NK-92 treated with Interleukin-12 subunit alpha and Interleukin-12 subunit beta, amount 100 ng/mL, for 24 hours (cell line): ENCODE results near the gene RAD51AP2.
"Not testable (repeated sequence)": the region's sequence is repeated elsewhere in the genome, so short reads cannot be mapped to it uniquely, and the experiment has no call there.

ENCODE experiments used
- DNase-seq: peaks from one replicate; lab custom pipeline; 2025; lab: John Stamatoyannopoulos, UW

The RAD51AP2 gene

DNA sequence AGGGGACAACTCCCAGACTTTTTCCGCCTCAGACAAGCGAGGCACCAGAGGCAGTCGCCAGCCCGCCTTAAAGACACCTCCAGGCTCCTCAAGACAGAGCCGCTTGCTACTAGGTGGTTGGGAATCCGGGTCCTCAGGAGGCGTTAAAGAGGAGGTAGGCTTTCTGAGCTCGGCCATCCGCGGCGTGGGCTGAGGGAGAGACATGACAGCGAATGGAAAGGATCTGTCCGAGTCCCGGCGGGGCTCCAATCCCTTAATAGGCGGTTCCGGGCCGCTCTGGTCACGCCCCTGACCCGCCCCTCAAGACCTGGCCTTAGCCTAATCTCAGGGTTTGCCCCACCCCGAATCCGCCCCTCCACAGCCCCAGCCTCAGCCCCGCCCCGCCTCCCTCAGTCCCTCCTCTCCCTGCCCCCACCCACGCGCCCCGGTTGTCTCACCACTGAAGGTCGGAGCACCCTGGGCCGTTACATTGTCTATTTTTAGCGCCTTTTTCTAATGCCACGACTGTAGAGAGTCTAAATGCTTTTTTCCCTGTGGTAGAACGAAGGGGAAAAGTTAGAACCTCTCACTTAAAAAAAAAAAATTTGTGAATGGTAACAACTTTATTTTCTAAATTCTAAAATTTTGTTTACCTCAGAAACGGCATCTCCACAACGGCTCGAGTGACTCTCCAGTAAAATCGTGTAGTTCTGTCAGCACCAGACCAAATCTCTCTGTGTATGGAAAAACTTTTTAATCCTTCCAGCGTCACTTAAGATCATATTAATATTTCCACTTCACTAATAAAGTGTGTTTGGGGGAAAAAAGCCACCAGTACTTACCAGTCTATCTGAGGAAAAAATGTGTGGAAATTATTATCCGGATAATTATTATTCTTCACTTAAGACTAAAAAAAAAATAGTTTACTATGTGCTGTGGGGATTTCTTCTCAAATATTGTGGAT, at the start of gene RAD51AP2:
RAD51AP2 (minus strand) TSS at position 229 of the 943 bp plus-strand sequence; CDS start at position 204, 25 bp downstream.
- no peak for DNase-seq

DNA sequence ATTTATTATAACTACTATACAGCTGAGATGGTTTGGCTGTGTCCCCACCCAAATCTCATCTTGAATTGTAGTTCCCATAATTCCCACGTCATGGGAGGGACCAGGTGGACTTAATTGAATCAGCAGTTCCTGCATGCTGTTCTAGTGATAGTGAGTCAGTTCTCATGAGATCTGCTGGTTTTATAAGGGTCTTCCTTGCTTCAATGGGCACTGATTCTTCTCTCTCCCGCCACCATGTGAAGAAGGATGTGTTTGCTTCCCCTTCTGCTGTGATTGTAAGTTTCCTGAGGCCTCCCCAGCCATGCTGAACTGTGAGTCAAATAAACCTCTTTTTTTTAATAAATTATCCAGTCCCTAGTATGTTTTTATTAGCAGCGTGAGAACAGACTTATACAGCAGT, 47.5 kb upstream of the RAD51AP2 start:
- not testable (repeated sequence) for DNase-seq

DNA sequence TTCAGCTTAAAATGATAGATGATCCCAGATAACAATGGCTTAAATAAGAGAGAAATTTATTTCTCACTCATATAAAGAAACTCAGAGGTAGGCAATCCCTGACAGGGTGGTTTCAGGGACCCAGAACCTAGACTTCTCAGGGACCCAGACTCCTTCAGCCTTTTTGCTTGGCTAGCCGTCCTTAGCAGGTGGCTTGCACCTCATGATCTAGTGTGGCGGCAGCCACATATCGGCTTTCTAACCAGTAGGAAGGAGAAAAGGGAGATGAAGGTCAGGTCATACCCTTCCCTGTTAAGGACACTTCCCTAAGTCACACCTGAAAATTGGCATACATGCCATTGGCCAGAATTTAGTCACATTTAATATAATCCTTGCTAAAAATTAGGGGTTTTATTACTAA, 40.6 kb upstream of the RAD51AP2 start:
- DNase-seq, result no peak

DNA sequence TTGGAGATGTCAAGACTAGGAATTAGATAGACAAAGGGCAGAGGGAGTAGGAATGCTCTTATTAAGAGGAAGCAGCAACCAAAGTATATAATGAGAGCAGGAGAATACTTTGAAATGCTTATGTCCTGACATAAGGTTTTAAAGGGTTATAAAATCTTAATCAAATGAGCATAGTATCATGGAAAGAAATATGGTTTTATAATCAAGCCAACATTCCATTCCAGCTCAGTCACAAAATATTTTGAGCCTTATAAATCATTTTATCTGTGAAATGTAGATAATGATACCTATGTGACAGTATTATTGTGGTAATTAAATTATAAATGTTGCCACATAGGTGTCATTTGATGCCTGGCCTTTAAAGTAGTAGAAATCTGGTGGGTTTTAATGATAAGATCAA, 39.8 kb upstream of the RAD51AP2 start:
- no peak for DNase-seq

DNA sequence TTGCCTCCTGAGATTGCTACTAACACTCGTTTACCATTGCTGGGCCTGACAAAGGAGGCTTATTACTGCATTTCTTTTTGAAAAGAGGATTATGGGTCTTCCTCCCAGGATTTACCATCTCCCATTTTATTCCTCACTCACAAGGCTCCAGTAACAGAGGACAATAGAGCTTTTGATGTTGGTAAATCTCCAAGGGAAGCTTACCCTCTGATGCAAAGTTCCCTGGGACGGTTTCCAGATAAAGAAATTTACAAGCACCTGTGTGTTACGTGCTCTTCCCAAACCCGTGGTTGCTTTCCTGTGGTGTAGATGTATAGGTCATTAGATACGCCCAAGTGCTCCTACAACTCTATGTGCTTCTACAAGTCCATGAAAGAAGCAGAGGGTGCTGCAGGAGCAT, 39.4 kb upstream of the RAD51AP2 start:
- DNase-seq, result no peak

DNA sequence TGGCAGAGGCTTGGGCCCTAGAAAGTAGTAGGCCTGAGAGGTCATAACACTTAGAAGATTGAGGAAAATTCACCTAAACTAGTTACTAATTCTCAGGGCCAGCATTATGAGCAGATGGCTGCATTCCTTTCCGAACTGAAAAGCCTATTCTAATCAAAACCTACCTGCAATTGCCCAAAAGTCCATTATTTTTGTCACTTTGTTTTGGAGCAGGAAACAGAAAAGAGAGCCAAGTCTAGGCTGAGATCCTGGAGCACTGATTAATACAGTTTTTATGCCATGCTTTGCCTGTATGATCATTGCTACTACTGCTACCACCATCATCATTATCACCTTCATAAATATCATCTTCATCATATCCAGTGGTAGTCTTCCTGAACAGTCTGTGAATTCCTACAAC, 36.9 kb upstream of the RAD51AP2 start:
- DNase-seq, result no peak

DNA sequence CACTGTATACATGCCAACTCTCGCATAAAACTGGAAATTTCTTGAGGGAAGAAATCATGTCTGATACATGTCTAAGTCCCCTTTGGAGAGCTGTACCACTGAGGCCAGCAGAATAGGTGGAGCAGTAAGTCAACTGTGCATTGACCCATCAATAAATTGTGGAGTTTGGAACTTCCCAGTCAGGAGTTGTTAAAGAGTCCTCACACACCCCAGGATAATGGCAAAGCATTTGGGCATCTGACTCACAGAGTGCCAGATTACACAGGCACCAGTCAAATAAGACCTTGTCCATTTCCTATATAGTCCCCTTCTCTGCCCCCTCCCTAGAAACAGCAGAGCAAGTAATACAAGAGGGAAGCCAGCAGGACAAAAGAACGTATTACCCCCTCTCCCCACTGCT, 32.7 kb upstream of the RAD51AP2 start:
- no peak for DNase-seq

DNA sequence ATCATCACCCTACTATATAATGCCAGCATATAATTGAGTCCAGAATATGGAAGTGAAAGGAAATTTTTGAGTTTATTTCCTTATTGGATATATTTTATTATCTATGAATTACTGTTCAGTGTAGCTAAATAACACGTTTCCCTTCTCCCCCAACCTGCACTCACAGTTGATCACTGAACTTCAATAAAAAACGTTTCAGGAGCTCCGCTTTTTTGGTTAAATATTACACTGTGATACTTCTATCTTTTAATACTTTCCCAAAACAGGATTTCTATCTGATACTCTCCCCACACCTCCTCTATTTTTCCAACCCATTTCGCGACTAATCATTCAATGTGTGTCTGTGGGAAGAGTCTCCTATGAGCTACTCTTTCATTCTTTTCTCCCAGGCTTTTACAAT, 29.5 kb upstream of the RAD51AP2 start:
- no peak for DNase-seq

DNA sequence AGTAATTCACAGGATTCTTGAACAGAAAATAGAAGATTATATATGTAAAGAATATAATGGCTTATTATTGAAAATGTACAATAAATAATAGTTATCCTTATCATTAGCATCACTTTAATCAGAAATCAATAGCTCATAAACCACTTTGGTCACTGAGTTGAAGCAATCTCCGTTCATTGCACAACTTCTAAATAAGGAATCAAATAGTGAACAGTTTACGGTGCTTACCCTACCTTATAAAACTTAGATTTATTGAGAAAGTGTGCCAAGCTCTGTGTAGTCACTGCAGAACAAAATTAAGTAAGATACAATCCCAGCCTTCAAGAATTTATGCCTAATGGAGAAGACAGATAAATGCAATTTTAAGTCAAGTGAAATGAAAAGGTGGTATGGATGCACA, 29.0 kb upstream of the RAD51AP2 start:
- DNase-seq, result no peak

DNA sequence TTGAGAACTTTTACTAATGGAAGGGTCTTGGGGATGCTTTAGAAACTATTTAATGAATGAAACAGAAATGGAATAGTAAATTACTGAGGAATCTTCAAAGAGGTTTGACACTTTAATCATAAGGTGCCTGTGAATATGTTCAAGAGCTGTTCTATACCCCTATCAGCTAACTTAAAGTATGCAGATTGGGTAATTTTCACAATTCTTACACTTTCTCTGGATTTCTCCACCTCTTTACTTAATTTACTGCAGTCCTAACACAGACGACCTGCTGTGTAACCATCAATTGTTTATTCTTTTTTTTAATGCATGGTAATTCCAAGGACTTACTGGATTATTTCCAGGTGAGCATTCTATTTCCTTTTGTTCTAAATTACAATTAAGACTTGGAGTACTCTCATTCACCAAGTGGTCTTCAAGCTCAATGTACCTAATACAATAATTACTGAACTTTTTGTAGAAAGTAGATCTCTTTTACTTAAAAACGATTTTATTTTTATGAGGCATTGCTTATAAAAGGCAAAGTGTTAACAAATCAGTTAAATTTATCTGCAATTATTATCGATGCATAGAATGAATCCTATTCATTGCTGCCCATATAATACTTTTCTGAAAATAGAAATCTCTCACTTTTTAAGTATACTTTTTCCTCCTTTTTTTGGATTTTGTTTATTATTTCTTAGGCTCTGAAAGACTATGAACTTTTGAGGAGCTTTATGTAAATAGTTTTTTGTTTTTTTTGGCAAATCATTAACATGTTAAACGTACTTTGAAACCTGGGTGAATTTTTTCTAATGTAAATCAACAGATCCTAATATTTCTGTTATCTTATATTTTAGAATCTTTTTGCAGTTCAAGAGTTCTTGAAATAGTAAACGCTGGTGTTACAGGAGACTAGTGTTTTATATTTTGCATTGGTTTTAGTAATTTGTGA, 27.7 kb upstream of the RAD51AP2 start:
- DNase-seq, result no peak

DNA sequence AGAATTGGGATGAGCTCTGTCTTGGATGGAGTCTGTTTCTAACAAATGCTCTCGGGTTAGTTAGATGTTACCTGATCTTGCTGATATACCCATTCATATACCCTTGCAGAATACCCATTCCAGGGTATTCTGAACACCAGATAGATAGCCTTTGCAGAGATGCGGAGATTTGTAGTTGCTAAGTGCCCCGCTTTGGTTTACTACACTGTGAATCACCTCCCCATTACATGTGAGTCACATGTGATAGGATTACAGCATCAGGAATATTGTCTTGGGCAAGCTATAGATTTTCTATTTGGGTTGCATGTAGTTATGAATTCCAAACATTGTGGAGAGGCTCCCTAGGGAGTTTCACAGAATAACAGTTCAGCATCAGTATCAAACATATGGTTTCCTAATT, 26.0 kb upstream of the RAD51AP2 start:
- no peak for DNase-seq

DNA sequence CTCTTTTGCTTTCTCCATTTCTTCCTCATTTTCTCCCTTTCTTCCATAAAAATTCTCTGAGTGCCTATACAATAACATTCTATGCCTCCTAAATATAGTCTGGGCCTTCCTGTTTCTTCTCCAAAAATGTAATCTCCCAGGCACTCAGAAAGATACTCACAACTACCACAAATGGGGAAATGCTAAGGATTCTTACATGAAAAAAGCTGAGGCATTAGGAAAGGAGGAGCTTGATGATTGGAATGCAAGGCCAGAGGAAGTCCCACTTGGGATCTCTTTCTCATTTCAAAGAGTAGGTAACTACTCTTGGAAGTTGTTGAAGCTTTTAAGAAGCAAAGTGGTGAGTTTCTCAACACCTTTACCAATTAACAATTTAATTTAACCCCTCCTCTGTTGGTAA, 25.6 kb upstream of the RAD51AP2 start:
- no peak for DNase-seq

DNA sequence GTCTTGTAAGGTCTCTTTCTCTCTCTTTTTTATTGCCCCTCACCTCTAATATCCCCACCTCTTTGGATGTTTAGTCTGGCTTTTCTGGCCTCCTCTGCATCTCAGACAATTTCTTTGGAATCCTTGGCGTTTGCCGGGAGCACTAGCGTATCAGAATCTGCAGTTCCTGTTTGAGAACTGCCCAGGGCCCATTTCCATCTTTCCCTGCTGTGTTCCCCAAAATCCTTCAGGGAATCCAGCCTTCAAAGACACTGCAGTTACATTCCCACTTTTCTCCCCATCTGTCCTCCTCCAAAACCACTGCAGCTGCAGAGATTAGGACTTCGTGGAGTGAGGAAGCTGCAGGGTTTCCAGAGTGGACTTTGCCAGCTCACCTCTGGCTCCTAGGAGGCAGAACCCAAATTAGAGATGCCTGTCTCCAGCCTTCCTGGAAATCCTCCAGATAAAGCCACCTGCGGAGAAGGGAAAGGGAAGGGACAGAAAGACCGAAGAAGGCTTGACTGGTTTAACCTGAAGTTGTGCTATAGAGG, 25.0 kb upstream of the RAD51AP2 start:
- DNase-seq, result no peak

DNA sequence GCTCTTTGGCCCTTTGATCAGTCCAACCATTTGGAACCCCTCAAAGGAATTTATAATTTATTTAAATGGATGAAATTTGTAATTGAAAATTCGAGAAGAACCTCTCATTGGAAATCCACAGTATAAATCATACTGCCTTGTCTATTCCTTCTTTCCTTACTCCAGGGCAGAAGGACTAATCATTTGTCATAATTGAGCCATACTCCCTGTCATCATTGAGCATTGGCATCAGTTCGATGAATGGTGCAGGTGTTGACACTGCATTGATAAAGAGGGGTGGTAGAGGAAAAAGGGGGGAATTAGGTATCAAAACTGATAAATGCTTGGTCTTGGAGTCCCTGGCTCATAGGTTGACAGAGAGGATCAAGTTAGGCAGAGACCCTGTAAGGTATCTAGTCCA, 24.2 kb upstream of the RAD51AP2 start:
- no peak for DNase-seq

DNA sequence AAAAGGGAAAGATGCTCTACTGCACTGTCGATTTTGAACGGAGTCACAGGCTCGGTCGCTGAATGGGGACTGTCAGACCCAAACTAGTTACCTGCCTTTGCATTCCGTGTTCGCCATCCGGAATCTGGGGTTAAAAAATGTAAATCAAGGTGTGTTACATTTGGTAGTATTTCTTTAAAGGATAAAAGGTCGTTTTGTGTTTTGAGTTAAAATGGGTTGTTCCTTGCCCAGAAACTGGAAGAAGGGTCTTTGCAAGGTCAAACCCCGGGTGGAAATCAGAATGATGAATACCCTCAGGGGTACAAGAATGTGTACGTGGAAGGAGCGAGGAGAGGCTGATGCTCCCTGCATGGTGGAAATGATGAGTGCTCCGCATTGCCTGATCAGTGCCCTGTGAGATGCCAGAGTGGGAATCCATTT, 23.3 kb upstream of the RAD51AP2 start:
- no peak for DNase-seq

DNA sequence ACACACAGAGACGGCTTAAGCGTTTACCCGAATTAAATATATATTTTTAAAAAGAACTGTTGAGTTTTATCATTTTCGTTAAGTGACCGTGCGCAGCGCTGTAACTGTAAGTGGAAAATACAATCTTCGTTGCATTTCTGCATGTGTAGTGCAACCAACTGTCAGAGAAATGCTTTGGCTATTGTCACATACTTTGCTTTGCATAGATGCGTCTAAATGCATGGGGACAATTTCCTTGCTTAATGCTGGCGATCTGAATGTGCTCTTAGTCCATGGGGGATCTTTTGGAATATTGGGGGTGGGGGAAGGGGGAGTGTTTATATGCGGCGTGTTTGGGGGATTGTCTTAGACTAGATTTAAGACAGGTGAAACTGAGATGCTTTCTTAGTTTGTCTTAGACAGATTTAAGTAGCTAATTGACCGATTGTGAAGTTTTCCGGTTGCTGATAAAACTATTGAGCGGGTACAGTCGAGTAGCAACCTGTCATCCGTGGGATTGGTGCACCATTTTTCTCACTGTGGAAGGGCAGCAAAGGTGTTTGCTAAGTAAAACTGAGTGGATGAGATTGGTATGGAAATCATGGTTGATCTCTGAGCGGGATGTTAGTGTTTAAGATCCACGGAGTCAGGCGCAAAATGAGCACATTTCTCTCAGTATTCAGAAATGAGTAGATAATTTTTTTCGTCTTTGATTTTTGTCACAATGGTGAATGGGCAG, 22.7 kb upstream of the RAD51AP2 start:
- DNase-seq, result no peak

DNA sequence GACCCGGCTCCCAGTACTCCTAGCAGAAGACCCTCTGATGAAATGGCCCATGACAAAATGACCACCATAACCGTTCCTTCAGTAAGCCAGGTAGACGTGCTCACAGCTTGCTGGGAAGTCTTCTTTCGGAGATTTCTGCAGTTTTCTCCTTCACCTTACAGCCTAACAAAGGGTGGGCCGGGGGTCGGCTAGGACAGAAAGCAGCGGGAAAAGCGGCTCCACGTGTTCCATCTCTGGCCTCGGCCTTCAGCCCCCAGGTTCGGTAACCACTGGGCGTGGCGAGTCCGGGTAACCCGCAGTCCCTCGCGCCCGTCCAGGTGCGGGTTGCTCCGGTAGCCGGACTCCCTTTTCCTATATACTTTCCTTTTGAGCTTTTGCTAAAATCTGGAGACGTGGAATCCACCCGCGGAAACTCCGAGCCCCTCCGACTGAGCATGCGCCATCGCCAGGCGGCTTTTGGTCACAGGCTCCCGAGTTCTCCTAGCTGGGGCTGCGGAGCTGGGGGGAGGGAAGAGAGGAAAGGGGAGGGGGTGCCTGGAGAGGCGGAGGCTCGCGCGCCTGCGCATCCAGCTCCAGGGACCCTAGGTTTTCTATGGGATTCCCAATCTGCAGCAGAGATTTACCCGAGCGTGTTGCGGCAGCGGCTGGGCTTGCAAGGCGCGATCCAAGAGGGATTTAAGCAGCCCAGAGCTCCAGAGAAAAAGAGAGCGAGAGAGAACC, 22.0 kb upstream of the RAD51AP2 start, which contains the start of gene VSNL1:
VSNL1 (plus strand) TSS at position 604 of the 720 bp plus-strand sequence. CDS start 51,379 bp downstream, outside the sequence.
- DNase-seq, result no peak

DNA sequence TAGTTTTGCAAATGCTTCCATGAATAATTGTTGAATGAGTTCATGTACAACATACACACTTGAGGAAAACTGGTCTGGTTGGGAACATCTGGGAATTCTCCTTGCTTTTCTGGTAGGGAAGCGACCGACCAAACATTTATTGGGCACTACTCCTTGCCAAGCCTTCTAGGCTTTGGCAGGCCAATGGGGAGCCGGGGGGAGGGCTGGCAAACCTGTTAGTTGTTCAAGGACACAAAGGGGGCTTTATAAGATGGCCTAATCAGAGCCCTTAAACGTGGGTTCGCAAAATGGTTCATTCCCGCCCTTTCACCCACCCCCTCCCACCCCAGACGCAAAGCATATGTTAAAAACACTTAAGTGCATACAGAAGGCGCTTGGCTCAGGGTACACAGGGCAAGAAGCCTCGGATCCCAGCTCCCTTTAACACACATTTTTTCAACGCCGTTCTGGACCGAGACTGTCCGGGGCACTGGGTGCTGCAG, 21.4 kb upstream of the RAD51AP2 start:
- DNase-seq, result no peak

DNA sequence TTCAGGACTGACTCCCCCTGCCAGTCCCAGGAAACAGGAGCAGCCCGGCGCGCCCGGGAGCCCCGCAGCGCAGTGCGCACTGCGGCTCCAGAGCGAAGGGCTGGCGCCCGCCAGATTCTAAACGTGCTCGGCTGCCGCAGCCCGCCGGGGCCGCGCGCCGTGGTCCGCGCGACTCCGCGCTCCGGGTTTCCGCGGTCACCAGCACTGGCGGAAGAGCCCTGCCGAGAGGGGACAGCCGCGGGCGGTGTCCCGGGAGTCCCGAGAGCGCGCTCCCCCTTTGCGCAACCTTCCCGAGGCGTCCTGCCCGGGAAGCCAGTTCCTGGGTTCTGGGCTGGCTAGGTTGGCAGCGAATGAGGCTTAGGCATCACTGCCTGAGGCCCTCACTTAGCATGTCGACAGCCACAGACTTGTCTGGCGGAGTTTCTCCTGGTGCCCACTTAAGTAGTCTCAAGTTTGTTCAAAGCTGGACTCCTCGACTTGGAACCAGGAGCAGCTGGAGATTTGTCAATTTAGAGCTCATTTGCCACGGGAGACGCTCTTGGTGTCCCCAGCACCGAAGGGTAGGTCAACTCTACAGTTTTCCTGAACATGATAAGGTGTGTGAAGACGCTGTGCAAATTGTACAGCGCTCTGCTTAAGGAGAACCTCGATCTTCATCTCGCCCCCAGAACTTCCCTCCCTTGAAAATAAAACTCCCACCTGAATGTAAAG, 20.8 kb upstream of the RAD51AP2 start:
- no peak for DNase-seq
